Stimulated activated CD8-positive, alpha-beta memory T cell treated with anti-CD3 and anti-CD28 coated beads, Interleukin-7, amount 100 ng/mL, for 1 hour (primary cell): ENCODE measurements around the gene FIS1.

Source experiments
- DNase-seq, 2 donors: peaks; one replicate each; pipeline ENCODE4 v3.0.0-alpha.2; 2020; ENCODE audit warnings: low read depth in 2 of 2

Gene FIS1

GRCh38 chr7:101233907-101234547 lies 10.9 kb downstream of the FIS1 start:
- no peak for DNase-seq

- DNase-seq: no peak
These were observed 12.6 kb downstream of the FIS1 start for GRCh38 chr7:101232141-101232850.

- DNase-seq: no peak
These were observed 13.2 kb downstream of the FIS1 start for GRCh38 chr7:101231644-101232043.

GRCh38 chr7:101226721-101227120 lies 18.2 kb downstream of the FIS1 start:
- no peak for DNase-seq

GRCh38 chr7:101225650-101226049 lies 19.2 kb downstream of the FIS1 start:
- DNase-seq: no peak

- DNase-seq: no peak
These were observed 21.4 kb downstream of the FIS1 start for GRCh38 chr7:101223528-101223927.

GRCh38 chr7:101222275-101222830 lies 22.5 kb downstream of the FIS1 start:
- no peak for DNase-seq

- DNase-seq: no peak
These were observed 24.6 kb downstream of the FIS1 start for GRCh38 chr7:101220295-101220694.

GRCh38 chr7:101218236-101219125 lies 26.4 kb downstream of the FIS1 start:
- no peak for DNase-seq

- DNase-seq: peak; percentile 90 to 95
These were observed 27.3 kb downstream of the FIS1 start, which contains the start of the genes PLOD3 and ZNHIT1 for GRCh38 chr7:101217388-101218235. Gene PLOD3, minus strand, starts transcription at chr7:101217581. Its CDS starts 307 bp downstream, at chr7:101217274. Gene ZNHIT1, plus strand, starts transcription at chr7:101218165. Its CDS starts 31 bp downstream, at chr7:101218196.

GRCh38 chr7:101216860-101217387 lies 28.0 kb downstream of the FIS1 start:
- no peak for DNase-seq

GRCh38 chr7:101216001-101216859 lies 28.7 kb downstream of the FIS1 start:
- no peak for DNase-seq

GRCh38 chr7:101212014-101212413 lies 32.9 kb downstream of the FIS1 start:
- DNase-seq: no peak

- DNase-seq: no peak
These were observed 33.4 kb downstream of the FIS1 start for GRCh38 chr7:101211501-101211900.

- DNase-seq: no peak
These were observed 34.7 kb downstream of the FIS1 start for GRCh38 chr7:101210143-101210542.

GRCh38 chr7:101208794-101209193 lies 36.1 kb downstream of the FIS1 start:
- no peak for DNase-seq

- no peak for DNase-seq
These were observed 37.4 kb downstream of the FIS1 start for GRCh38 chr7:101207459-101207858.

- no peak for DNase-seq
These were observed 38.2 kb downstream of the FIS1 start for GRCh38 chr7:101206665-101207042.

- DNase-seq: no peak
These were observed 38.8 kb downstream of the FIS1 start for GRCh38 chr7:101205901-101206664.
